ENCODE data around the gene POMT1.

GRCh38 chr9:131485728-131486422, 16.8 kb upstream of the POMT1 start:
- no peak for TF ChIP-seq CTCF (IDR thresholded peaks at IDR 0.05)
- no peak for TF ChIP-seq POLR2A (IDR thresholded peaks at IDR 0.05)
- TF ChIP-seq POLR2AphosphoS5 (IDR thresholded peaks at IDR 0.05; ENCODE audit: insufficient read depth in 1 of 2, low read depth in 1 of 2) = no peak
